ENCODE measurements around the gene UVSSA.

UVSSA gene

GRCh38 chr4:1413204-1413663 lies 66.2 kb downstream of the UVSSA start:
- H3K36me3 ChIP-seq (ENCODE audit: insufficient read depth, low read length): no peaks in the 10 kb centered on the region
- peaks cover 35 to 78% of the 10 kb centered on the region in 2 donors for H3K27me3 ChIP-seq (ENCODE audit: control insufficient read depth in 1 of 2, insufficient read depth in 2 of 2, low read length in 2 of 2)

GRCh38 chr4:1413687-1414479 lies 66.9 kb downstream of the UVSSA start:
- Histone ChIP-seq H3K4me1 (ENCODE audit: insufficient read depth, low read length) (no peaks in the 10 kb centered on the region), H3K36me3 (ENCODE audit: insufficient read depth, low read length) (no peaks in the 10 kb centered on the region), H3K4me3 (ENCODE audit: low read depth in 1 of 2, low read length in 2 of 2) (no peak overlapping the region), H3K27me3 (ENCODE audit: control insufficient read depth in 1 of 2, insufficient read depth in 2 of 2, low read length in 2 of 2) (peaks cover 29 to 75% of the 10 kb centered on the region in 2 donors), H3K9me3 (ENCODE audit: low read length) (no peaks in the 10 kb centered on the region), H3K9ac (ENCODE audit: low read length) (no peak overlapping the region), H3K27ac (ENCODE audit: low read depth, low read length) (no peak overlapping the region)

More at GRCh38 chr4:1413204-1413663, 66.2 kb downstream of the UVSSA start:
- H3K4me1 ChIP-seq (ENCODE audit: insufficient read depth, low read length): no peaks in the 10 kb centered on the region
- H3K9ac ChIP-seq (ENCODE audit: low read length): no peak overlapping the region
- H3K27ac ChIP-seq (ENCODE audit: low read depth, low read length): no peak overlapping the region
- H3K9me3 ChIP-seq (ENCODE audit: low read length): no peaks in the 10 kb centered on the region
- no peak overlapping the region for H3K4me3 ChIP-seq (ENCODE audit: low read depth in 1 of 2, low read length in 2 of 2)

GRCh38 chr4:1414831-1415680 lies 68.0 kb downstream of the UVSSA start:
- Histone ChIP-seq H3K27me3 (ENCODE audit: control insufficient read depth in 1 of 2, insufficient read depth in 2 of 2, low read length in 2 of 2) (peaks cover 21 to 65% of the 10 kb centered on the region in 2 donors), H3K9ac (ENCODE audit: low read length) (no peak overlapping the region), H3K4me3 (ENCODE audit: low read depth in 1 of 2, low read length in 2 of 2) (no peak overlapping the region), H3K36me3 (ENCODE audit: insufficient read depth, low read length) (no peaks in the 10 kb centered on the region), H3K27ac (ENCODE audit: low read depth, low read length) (no peak overlapping the region), H3K4me1 (ENCODE audit: insufficient read depth, low read length) (no peaks in the 10 kb centered on the region), H3K9me3 (ENCODE audit: low read length) (no peaks in the 10 kb centered on the region)

- H3K27me3 ChIP-seq (ENCODE audit: control insufficient read depth in 1 of 2, insufficient read depth in 2 of 2, low read length in 2 of 2): peaks cover 21 to 59% of the 10 kb centered on the region in 2 donors
- H3K9ac ChIP-seq (ENCODE audit: low read length): no peak overlapping the region
- H3K36me3 ChIP-seq (ENCODE audit: insufficient read depth, low read length): no peaks in the 10 kb centered on the region
- no peaks in the 10 kb centered on the region for H3K4me1 ChIP-seq (ENCODE audit: insufficient read depth, low read length)
- H3K4me3 ChIP-seq (ENCODE audit: low read depth in 1 of 2, low read length in 2 of 2): no peak overlapping the region
- H3K9me3 ChIP-seq (ENCODE audit: low read length): no peaks in the 10 kb centered on the region
- H3K27ac ChIP-seq (ENCODE audit: low read depth, low read length): no peak overlapping the region
Measured at GRCh38 chr4:1415681-1415981, 68.6 kb downstream of the UVSSA start.

- no peaks in the 10 kb centered on the region for H3K36me3 ChIP-seq (ENCODE audit: insufficient read depth, low read length)
- H3K9me3 ChIP-seq (ENCODE audit: low read length): no peaks in the 10 kb centered on the region
- H3K27me3 ChIP-seq (ENCODE audit: control insufficient read depth in 1 of 2, insufficient read depth in 2 of 2, low read length in 2 of 2): peaks cover 17 to 53% of the 10 kb centered on the region in 2 donors
- no peaks in the 10 kb centered on the region for H3K4me1 ChIP-seq (ENCODE audit: insufficient read depth, low read length)
- H3K9ac ChIP-seq (ENCODE audit: low read length): no peak overlapping the region
- H3K27ac ChIP-seq (ENCODE audit: low read depth, low read length): no peak overlapping the region
- no peak overlapping the region for H3K4me3 ChIP-seq (ENCODE audit: low read depth in 1 of 2, low read length in 2 of 2)
Measured at GRCh38 chr4:1416051-1416947, 69.3 kb downstream of the UVSSA start.

- peaks cover 17 to 47% of the 10 kb centered on the region in 2 donors for H3K27me3 ChIP-seq (ENCODE audit: control insufficient read depth in 1 of 2, insufficient read depth in 2 of 2, low read length in 2 of 2)
- no peak overlapping the region for H3K4me3 ChIP-seq (ENCODE audit: low read depth in 1 of 2, low read length in 2 of 2)
- H3K9me3 ChIP-seq (ENCODE audit: low read length): no peaks in the 10 kb centered on the region
- H3K27ac ChIP-seq (ENCODE audit: low read depth, low read length): no peak overlapping the region
- no peak overlapping the region for H3K9ac ChIP-seq (ENCODE audit: low read length)
- no peaks in the 10 kb centered on the region for H3K4me1 ChIP-seq (ENCODE audit: insufficient read depth, low read length)
- H3K36me3 ChIP-seq (ENCODE audit: insufficient read depth, low read length): no peaks in the 10 kb centered on the region
Measured at GRCh38 chr4:1416948-1417260, 69.9 kb downstream of the UVSSA start.

GRCh38 chr4:1417522-1418390 lies 70.7 kb downstream of the UVSSA start:
- peaks cover 12 to 38% of the 10 kb centered on the region in 2 donors for H3K27me3 ChIP-seq (ENCODE audit: control insufficient read depth in 1 of 2, insufficient read depth in 2 of 2, low read length in 2 of 2)
- no peak overlapping the region for H3K4me3 ChIP-seq (ENCODE audit: low read depth in 1 of 2, low read length in 2 of 2)
- no peak overlapping the region for H3K9ac ChIP-seq (ENCODE audit: low read length)
- H3K27ac ChIP-seq (ENCODE audit: low read depth, low read length): no peak overlapping the region
- H3K36me3 ChIP-seq (ENCODE audit: insufficient read depth, low read length): no peaks in the 10 kb centered on the region
- no peaks in the 10 kb centered on the region for H3K4me1 ChIP-seq (ENCODE audit: insufficient read depth, low read length)
- H3K9me3 ChIP-seq (ENCODE audit: low read length): no peaks in the 10 kb centered on the region

GRCh38 chr4:1418494-1419285 lies 71.7 kb downstream of the UVSSA start:
- Histone ChIP-seq H3K36me3 (ENCODE audit: insufficient read depth, low read length) (no peaks in the 10 kb centered on the region), H3K27me3 (ENCODE audit: control insufficient read depth in 1 of 2, insufficient read depth in 2 of 2, low read length in 2 of 2) (peaks cover 2 to 29% of the 10 kb centered on the region in 2 donors), H3K9ac (ENCODE audit: low read length) (no peak overlapping the region), H3K9me3 (ENCODE audit: low read length) (no peaks in the 10 kb centered on the region), H3K4me3 (ENCODE audit: low read depth in 1 of 2, low read length in 2 of 2) (no peak overlapping the region), H3K27ac (ENCODE audit: low read depth, low read length) (no peak overlapping the region), H3K4me1 (ENCODE audit: insufficient read depth, low read length) (no peaks in the 10 kb centered on the region)

- no peak overlapping the region for H3K27ac ChIP-seq (ENCODE audit: low read depth, low read length)
- no peak overlapping the region for H3K4me3 ChIP-seq (ENCODE audit: low read depth in 1 of 2, low read length in 2 of 2)
- no peaks in the 10 kb centered on the region for H3K4me1 ChIP-seq (ENCODE audit: insufficient read depth, low read length)
- no peak overlapping the region for H3K9ac ChIP-seq (ENCODE audit: low read length)
- H3K9me3 ChIP-seq (ENCODE audit: low read length): no peaks in the 10 kb centered on the region
- no peaks in the 10 kb centered on the region for H3K36me3 ChIP-seq (ENCODE audit: insufficient read depth, low read length)
- peaks cover 0 to 26% of the 10 kb centered on the region in 2 donors for H3K27me3 ChIP-seq (ENCODE audit: control insufficient read depth in 1 of 2, insufficient read depth in 2 of 2, low read length in 2 of 2)
Measured at GRCh38 chr4:1419708-1420107, 72.7 kb downstream of the UVSSA start.

GRCh38 chr4:1421657-1422056 lies 74.6 kb downstream of the UVSSA start:
- Histone ChIP-seq H3K4me1 (ENCODE audit: insufficient read depth, low read length) (no peaks in the 10 kb centered on the region), H3K9me3 (ENCODE audit: low read length) (no peaks in the 10 kb centered on the region), H3K27me3 (ENCODE audit: control insufficient read depth in 1 of 2, insufficient read depth in 2 of 2, low read length in 2 of 2) (peaks cover 5 to 10% of the 10 kb centered on the region in 2 donors), H3K9ac (ENCODE audit: low read length) (no peak overlapping the region), H3K27ac (ENCODE audit: low read depth, low read length) (no peak overlapping the region), H3K36me3 (ENCODE audit: insufficient read depth, low read length) (no peaks in the 10 kb centered on the region), H3K4me3 (ENCODE audit: low read depth in 1 of 2, low read length in 2 of 2) (no peak overlapping the region)
